Measurements from ENCODE around the gene GALT.

GRCh38 chr9:34684145-34684544, 37.7 kb downstream of the GALT start:
- TF ChIP-seq CTCF (IDR thresholded peaks at IDR 0.05) = no peak
- no peak for TF ChIP-seq POLR2AphosphoS5 (IDR thresholded peaks at IDR 0.05)
- no peak for TF ChIP-seq POLR2A (IDR thresholded peaks at IDR 0.05)

Measured in breast epithelium (tissue), 3 donors.